Measurements from ENCODE around the gene DOK7.

The DOK7 gene

GRCh38 chr4:3445111-3445820, 17.8 kb upstream of the DOK7 start:
- no peak for DNase-seq (ENCODE audit: extremely low spot score)
- TF ChIP-seq, protein P1, sequence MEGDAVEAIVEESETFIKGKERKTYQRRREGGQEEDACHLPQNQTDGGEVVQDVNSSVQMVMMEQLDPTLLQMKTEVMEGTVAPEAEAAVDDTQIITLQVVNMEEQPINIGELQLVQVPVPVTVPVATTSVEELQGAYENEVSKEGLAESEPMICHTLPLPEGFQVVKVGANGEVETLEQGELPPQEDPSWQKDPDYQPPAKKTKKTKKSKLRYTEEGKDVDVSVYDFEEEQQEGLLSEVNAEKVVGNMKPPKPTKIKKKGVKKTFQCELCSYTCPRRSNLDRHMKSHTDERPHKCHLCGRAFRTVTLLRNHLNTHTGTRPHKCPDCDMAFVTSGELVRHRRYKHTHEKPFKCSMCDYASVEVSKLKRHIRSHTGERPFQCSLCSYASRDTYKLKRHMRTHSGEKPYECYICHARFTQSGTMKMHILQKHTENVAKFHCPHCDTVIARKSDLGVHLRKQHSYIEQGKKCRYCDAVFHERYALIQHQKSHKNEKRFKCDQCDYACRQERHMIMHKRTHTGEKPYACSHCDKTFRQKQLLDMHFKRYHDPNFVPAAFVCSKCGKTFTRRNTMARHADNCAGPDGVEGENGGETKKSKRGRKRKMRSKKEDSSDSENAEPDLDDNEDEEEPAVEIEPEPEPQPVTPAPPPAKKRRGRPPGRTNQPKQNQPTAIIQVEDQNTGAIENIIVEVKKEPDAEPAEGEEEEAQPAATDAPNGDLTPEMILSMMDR (IDR thresholded peaks at IDR 0.05; ENCODE audit: control extremely low read depth, extremely low read depth, low read depth, missing control alignments): no peak
- ChIA-PET POLR2A (no interaction called here), CTCF (interaction anchor here (1.2 to 8.8 kb wide), 4 partner anchors 35 to 102 kb away, joined by 3 to 100 read pairs (median 16); no protein-coding TSS in a partner anchor)

DNA sequence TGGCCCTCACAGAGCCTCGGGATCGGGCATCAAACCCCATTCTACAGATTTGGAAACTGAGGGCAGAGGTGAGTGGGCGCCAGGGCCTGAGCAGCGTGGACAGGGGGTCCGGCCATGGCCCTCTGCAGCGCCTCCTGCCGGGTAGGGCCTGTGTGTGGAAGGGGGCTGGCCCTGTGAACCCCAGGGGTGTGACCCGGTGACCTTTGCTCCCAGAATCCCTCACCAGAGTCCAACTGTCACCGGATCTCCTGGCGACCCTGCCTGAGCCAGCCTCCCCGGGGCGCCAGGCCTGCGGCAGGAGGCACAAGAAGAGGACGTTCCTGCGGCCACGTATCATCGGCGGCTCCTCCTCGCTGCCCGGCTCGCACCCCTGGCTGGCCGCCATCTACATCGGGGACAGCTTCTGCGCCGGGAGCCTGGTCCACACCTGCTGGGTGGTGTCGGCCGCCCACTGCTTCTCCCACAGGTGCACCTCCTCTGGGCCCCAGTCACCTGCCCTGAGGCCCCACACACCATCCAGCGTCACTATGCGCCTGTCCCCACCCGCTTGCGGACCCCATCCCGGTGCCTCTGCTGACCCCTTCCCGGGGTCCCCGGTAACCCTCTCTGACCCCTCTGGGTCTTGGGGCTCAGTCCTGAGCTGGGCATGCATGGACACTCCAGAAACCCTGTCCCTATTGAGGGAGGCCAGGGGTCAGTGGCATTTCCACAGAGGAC, 17.1 kb upstream of the DOK7 start:
- no peak for DNase-seq (ENCODE audit: extremely low spot score)
- TF ChIP-seq, protein P1 (IDR thresholded peaks at IDR 0.05; ENCODE audit: control extremely low read depth, extremely low read depth, low read depth, missing control alignments): no peak
- POLR2A ChIA-PET: no interaction called here
- CTCF ChIA-PET: interaction anchor here (1.2 to 3.4 kb wide), 2 partner anchors 75 to 100 kb away, joined by 3 to 15 read pairs; no protein-coding TSS in a partner anchor

DNA sequence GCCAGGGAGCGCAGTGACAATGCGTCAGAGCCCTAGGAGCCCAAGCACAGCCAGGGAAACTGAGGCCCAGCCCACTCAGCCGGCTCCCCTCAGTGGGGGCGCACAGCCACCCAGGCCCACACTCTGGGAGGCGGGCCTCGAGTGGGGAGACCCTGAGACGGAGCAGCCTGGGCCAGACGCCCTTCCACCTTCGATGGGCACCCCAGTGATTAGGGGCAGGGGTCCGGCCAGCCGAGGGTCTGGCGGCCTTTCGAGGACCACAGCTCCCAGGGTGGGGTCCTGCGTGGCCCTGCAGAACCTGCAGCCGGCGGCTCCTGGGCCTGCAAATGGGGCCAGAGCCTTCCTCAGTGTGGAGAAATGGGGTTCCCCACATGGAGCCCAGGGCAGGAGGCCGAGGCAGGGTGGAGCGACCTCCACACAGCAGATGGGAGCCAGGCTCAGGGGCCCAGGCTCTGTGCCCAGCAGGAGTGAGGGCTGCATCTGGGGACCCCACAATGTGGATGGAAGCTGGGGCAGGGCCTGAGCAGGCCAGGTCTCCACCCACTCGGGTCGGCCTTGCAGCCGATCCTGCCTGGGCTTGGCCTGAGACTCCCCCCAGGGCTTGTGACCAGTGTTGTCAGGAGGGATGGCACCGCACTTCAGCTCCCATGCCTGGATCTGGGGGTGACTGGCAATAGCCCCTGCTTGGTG, 16.3 kb upstream of the DOK7 start:
- ChIA-PET POLR2A (no interaction called here), CTCF (interaction anchor here (3.4 kb wide), 1 partner anchor 101 kb away, joined by 15 read pairs; no protein-coding TSS in a partner anchor)
- DNase-seq (ENCODE audit: extremely low spot score): no peak
- TF ChIP-seq, protein P1 (IDR thresholded peaks at IDR 0.05; ENCODE audit: control extremely low read depth, extremely low read depth, low read depth, missing control alignments): no peak

- no peak for DNase-seq (ENCODE audit: extremely low spot score)
- TF ChIP-seq, protein P1 (IDR thresholded peaks at IDR 0.05; ENCODE audit: control extremely low read depth, extremely low read depth, low read depth, missing control alignments): no peak
- ChIA-PET CTCF (interaction anchor here (2.0 to 3.4 kb wide), 2 partner anchors 32 to 102 kb away, joined by 5 to 15 read pairs; no protein-coding TSS in a partner anchor), POLR2A (no interaction called here)
Observed at GRCh38 chr4:3447431-3448395, 15.4 kb upstream of the DOK7 start.

DNA sequence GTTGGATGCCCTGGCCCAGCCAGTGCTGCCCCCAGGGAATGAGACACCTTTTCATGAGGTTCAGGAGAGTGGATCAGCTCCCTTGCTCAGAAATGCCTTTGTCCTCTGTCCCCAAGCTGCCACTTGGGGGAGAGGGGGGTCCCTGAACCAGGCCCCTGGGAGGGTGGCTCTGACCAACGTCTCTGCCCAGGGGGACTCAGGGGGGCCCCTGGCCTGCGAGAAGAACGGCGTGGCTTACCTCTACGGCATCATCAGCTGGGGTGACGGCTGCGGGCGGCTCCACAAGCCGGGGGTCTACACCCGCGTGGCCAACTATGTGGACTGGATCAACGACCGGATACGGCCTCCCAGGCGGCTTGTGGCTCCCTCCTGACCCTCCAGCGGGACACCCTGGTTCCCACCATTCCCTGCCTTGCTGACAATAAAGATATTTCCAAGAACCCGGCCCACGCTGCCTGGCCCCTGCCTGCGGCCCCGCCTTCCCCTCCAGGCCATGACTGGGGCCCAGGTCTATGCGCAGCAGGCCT, 14.0 kb upstream of the DOK7 start:
- no peak for DNase-seq (ENCODE audit: extremely low spot score)
- CTCF ChIA-PET: interaction anchor here (1.0 to 3.4 kb wide), 3 partner anchors 31 to 342 kb away, joined by 4 to 15 read pairs (median 5); no protein-coding TSS in a partner anchor
- POLR2A ChIA-PET: no interaction called here
- TF ChIP-seq, protein P1 (IDR thresholded peaks at IDR 0.05; ENCODE audit: control extremely low read depth, extremely low read depth, low read depth, missing control alignments): no peak

Measured in GM10248 (cell line).